ENCODE data around the gene HIVEP1. TPM values are rescaled to one million over a fixed set of nuclear protein-coding genes. Genes with fewer than 3 reads are reported as not detected.

HIVEP1 gene
- polyA plus RNA-seq, 1 of the 3 experiments (the other 2 are of a cell fraction), result 7.7 TPM

DNA sequence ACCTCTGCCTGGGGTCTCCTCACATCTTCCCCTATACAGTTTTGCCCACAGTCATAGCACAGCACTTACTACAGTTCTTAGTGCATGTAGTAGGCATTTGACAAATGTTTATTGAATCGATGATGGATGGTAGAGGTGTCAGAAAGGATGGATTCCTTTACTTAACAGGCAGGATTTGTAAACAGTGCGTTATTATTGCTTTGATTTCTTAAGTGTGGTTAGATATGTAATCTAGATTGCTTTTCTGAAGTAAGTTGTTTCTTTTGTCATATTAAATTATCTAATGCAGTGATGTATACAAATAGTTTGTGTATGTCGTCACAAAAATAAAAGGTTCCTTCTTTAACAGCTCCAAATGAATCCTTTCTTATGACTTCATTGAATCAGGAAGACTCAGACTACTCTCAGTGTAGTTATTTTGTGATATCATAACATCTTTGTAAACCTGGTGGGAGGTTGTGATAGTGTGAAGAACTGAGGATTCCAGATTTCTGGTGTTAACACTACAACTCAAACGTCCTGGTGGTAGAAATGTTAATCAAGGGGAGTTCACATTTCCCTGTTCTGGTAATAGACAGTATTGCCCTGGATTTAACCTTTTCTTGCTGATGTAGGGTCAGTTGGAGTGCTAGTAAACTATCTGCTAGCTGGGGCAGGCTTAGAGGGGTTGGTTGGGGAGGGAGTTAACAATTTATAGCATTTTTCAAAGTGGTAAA is 87.7 kb downstream of the HIVEP1 start:
- 85% methylated on average over 4 of the region's 4 CpGs for WGBS (ENCODE audit: low lambda C conversion rate)
- CTCF ChIA-PET, result no interaction called here
- TF ChIP-seq PBX3 (IDR thresholded peaks at IDR 0.05), result no peak
- TF ChIP-seq CHD2 (IDR thresholded peaks at IDR 0.05; ENCODE audit: low read length, partially characterized antibody), result no peak
- TF ChIP-seq, protein P1, sequence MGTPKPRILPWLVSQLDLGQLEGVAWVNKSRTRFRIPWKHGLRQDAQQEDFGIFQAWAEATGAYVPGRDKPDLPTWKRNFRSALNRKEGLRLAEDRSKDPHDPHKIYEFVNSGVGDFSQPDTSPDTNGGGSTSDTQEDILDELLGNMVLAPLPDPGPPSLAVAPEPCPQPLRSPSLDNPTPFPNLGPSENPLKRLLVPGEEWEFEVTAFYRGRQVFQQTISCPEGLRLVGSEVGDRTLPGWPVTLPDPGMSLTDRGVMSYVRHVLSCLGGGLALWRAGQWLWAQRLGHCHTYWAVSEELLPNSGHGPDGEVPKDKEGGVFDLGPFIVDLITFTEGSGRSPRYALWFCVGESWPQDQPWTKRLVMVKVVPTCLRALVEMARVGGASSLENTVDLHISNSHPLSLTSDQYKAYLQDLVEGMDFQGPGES (IDR thresholded peaks at IDR 0.05; ENCODE audit: low read depth, low read length), result no peak
- TF ChIP-seq MEF2A (IDR thresholded peaks at IDR 0.05; ENCODE audit: borderline replicate concordance, low read depth), result no peak
- peaks cover 7% of the 10 kb centered on the region for H3F3A ChIP-seq (replicated peaks; ENCODE audit: insufficient read depth)
- peaks cover 0 to 13% of the 10 kb centered on the region in 2 experiments for H3K36me3 ChIP-seq (replicated peaks in 1 of 2; ENCODE audit: control insufficient read depth in 1 of 2, insufficient read depth in 2 of 2, low read length in 1 of 2)
- H4K20me1 ChIP-seq (ENCODE audit: insufficient read depth), result no peaks in the 10 kb centered on the region
- POLR2A ChIA-PET, result no interaction called here
- no peaks in the 10 kb centered on the region; the same call in 1 of the 2 replicates for H3K9me2 ChIP-seq
- H3K4me1 ChIP-seq (ENCODE audit: control insufficient read depth in 1 of 2, insufficient read depth in 2 of 2, low read depth in 1 of 2, low read length in 1 of 2), result peaks cover 5 to 13% of the 10 kb centered on the region in 2 experiments; a peak in 3 of 4 replicates
- peaks cover 13% of the 10 kb centered on the region; the same call in 1 of the 2 replicates for H3K79me2 ChIP-seq (ENCODE audit: insufficient read depth)
- H2AFZ ChIP-seq (ENCODE audit: low read depth), result no peak overlapping the region
- H3K9me3 ChIP-seq, result no peaks in the 10 kb centered on the region
- no peak overlapping the region for H3K4me3 ChIP-seq (ENCODE audit: low read depth in 2 of 2, low read length in 1 of 2)
- no peaks in the 10 kb centered on the region for H3K27me3 ChIP-seq (ENCODE audit: insufficient read depth)
- no peak overlapping the region for H3K9ac ChIP-seq
- H3K27ac ChIP-seq (ENCODE audit: low read depth in 2 of 2, low read length in 1 of 2), result no peak overlapping the region
- no peak overlapping the region for H3K4me2 ChIP-seq
- no peak for DNase-seq

- no peak for DNase-seq
- Histone ChIP-seq H3K4me1 (ENCODE audit: control insufficient read depth in 1 of 2, insufficient read depth in 2 of 2, low read depth in 1 of 2, low read length in 1 of 2) (peaks cover 5 to 13% of the 10 kb centered on the region in 2 experiments; a peak in 3 of 4 replicates), H3K9ac (no peak overlapping the region), H2AFZ (ENCODE audit: low read depth) (no peak overlapping the region), H3K79me2 (ENCODE audit: insufficient read depth) (0 out of 2 replicates have a peak, but pooled peaks cover 3% of the 10 kb centered on the region), H3K9me3 (no peaks in the 10 kb centered on the region; the same call in 1 of the 2 replicates), H3K4me3 (ENCODE audit: low read depth in 2 of 2, low read length in 1 of 2) (no peak overlapping the region), H3F3A (replicated peaks; ENCODE audit: insufficient read depth) (peaks cover 6% of the 10 kb centered on the region), H3K27me3 (ENCODE audit: insufficient read depth) (no peaks in the 10 kb centered on the region), H3K4me2 (no peak overlapping the region), H3K36me3 (replicated peaks in 1 of 2; ENCODE audit: control insufficient read depth in 1 of 2, insufficient read depth in 2 of 2, low read length in 1 of 2) (peaks cover 0 to 6% of the 10 kb centered on the region in 2 experiments), H4K20me1 (ENCODE audit: insufficient read depth) (no peaks in the 10 kb centered on the region), H3K9me2 (peaks cover under 1% of the 10 kb centered on the region; the same call in 1 of the 2 replicates), H3K27ac (ENCODE audit: low read depth in 2 of 2, low read length in 1 of 2) (no peak overlapping the region)
- ChIA-PET POLR2A (no interaction called here), CTCF (interaction anchor here (1.2 kb wide), 2 partner anchors 9 to 11 kb away, joined by 4 read pairs; no protein-coding TSS in a partner anchor)
- TF ChIP-seq TCF12 (IDR thresholded peaks at IDR 0.05) (no peak), MAX (IDR thresholded peaks at IDR 0.05; ENCODE audit: low read depth) (no peak), NRF1 (IDR thresholded peaks at IDR 0.05; ENCODE audit: low read depth, low read length) (no peak), MEF2A (IDR thresholded peaks at IDR 0.05; ENCODE audit: borderline replicate concordance, low read depth) (no peak)
Measured at GRCh38 chr6:12101048-12101447, 88.9 kb downstream of the HIVEP1 start.

All from SK-N-SH (cell line).